GM19238 (cell line): Measurements from ENCODE around the gene TMEM238L.

ENCODE experiments used
- DNase-seq: peaks from one replicate; pipeline ENCODE4 v3.0.0; 2011; ENCODE audit warnings: low spot score; ENCODE audit not compliant: insufficient read length

TMEM238L gene

GRCh38 chr17:10775058-10775457 is 28.8 kb downstream of the TMEM238L start:
- DNase-seq: no peak

- no peak for DNase-seq
Observed at GRCh38 chr17:10773391-10773790, 30.5 kb downstream of the TMEM238L start.

- DNase-seq: no peak
Observed at GRCh38 chr17:10772425-10773380, 31.2 kb downstream of the TMEM238L start.

- no peak for DNase-seq
Observed at GRCh38 chr17:10771148-10771547, 32.8 kb downstream of the TMEM238L start.

GRCh38 chr17:10769840-10770239 is 34.1 kb downstream of the TMEM238L start:
- no peak for DNase-seq

GRCh38 chr17:10768750-10769251 is 35.1 kb downstream of the TMEM238L start:
- no peak for DNase-seq

- no peak for DNase-seq
Observed at GRCh38 chr17:10767232-10767631, 36.7 kb downstream of the TMEM238L start.

GRCh38 chr17:10762037-10762436 is 41.9 kb downstream of the TMEM238L start:
- no peak for DNase-seq

- no peak for DNase-seq
Observed at GRCh38 chr17:10761281-10761680, 42.6 kb downstream of the TMEM238L start.

- DNase-seq: no peak
Observed at GRCh38 chr17:10758062-10758461, 45.8 kb downstream of the TMEM238L start.

GRCh38 chr17:10757647-10758046 is 46.3 kb downstream of the TMEM238L start:
- no peak for DNase-seq

GRCh38 chr17:10757067-10757466 is 46.8 kb downstream of the TMEM238L start:
- no peak for DNase-seq

GRCh38 chr17:10756619-10757018 is 47.3 kb downstream of the TMEM238L start:
- DNase-seq: no peak

- DNase-seq: no peak
Observed at GRCh38 chr17:10756185-10756584, 47.7 kb downstream of the TMEM238L start.

- no peak for DNase-seq
Observed at GRCh38 chr17:10755592-10756127, 48.2 kb downstream of the TMEM238L start.

GRCh38 chr17:10754861-10755591 is 48.9 kb downstream of the TMEM238L start:
- no peak for DNase-seq

- peak; percentile 26 for DNase-seq
Observed at GRCh38 chr17:10754109-10754508, 49.8 kb downstream of the TMEM238L start.

- no peak for DNase-seq
Observed at GRCh38 chr17:10752696-10753095, 51.2 kb downstream of the TMEM238L start.

GRCh38 chr17:10751563-10751962 is 52.3 kb downstream of the TMEM238L start:
- DNase-seq: no peak

- DNase-seq: no peak
Observed at GRCh38 chr17:10750210-10750609, 53.7 kb downstream of the TMEM238L start.

GRCh38 chr17:10748531-10749181 is 55.2 kb downstream of the TMEM238L start:
- no peak for DNase-seq
